ENCODE data around the gene PNKD.
A peak's percentile ranks its signal among the peaks of the same experiment; 100 is the strongest.

- TF ChIP-seq EZH2 (IDR thresholded peaks at IDR 0.05; ENCODE audit: borderline replicate concordance, control insufficient read depth, low read depth, low read length) (no peak), TARDBP (IDR thresholded peaks at IDR 0.05; ENCODE audit: borderline replicate concordance) (no peak), MXI1 (IDR thresholded peaks at IDR 0.05; ENCODE audit: low read depth, low read length) (0 out of 2 replicates have a peak, but pooled peaks have one; percentile 29), ATF2 (IDR thresholded peaks at IDR 0.05; ENCODE audit: low read length) (peak; percentile 81), BCLAF1 (IDR thresholded peaks at IDR 0.05) (no peak), PBX3 (IDR thresholded peaks at IDR 0.05; ENCODE audit: insufficient replicate concordance, low read depth, low read length) (no peak), HDAC6 (IDR thresholded peaks at IDR 0.05; ENCODE audit: unreplicated experiment) (no peak)
Observed at GRCh38 chr2:218229239-218229638, 41.1 kb upstream of the PNKD start.
